Germinal center (tissue), 1 donor: Measurements from ENCODE around the gene ECE1.

ENCODE experiments used
- DNase-seq: peaks from one replicate; pipeline ENCODE4 v3.0.0; 2012; ENCODE audit warnings: mixed read lengths, low spot score

ECE1 gene

GRCh38 chr1:21267191-21268077 is 22.8 kb downstream of the ECE1 start:
- no peak for DNase-seq

- DNase-seq, result no peak
Measured at GRCh38 chr1:21266119-21266774, 24.0 kb downstream of the ECE1 start.

- no peak for DNase-seq
Measured at GRCh38 chr1:21265644-21266043, 24.6 kb downstream of the ECE1 start.

- DNase-seq, result no peak
Measured at GRCh38 chr1:21264898-21265297, 25.4 kb downstream of the ECE1 start.

- no peak for DNase-seq
Measured at GRCh38 chr1:21263653-21264225, 26.5 kb downstream of the ECE1 start.

GRCh38 chr1:21263052-21263429 is 27.2 kb downstream of the ECE1 start:
- no peak for DNase-seq

GRCh38 chr1:21262293-21263051 is 27.8 kb downstream of the ECE1 start:
- no peak for DNase-seq

- no peak for DNase-seq
Measured at GRCh38 chr1:21261551-21262292, 28.5 kb downstream of the ECE1 start.

- no peak for DNase-seq
Measured at GRCh38 chr1:21260405-21261125, 29.7 kb downstream of the ECE1 start.

GRCh38 chr1:21259316-21260076 is 30.8 kb downstream of the ECE1 start:
- DNase-seq, result no peak

- no peak for DNase-seq
Measured at GRCh38 chr1:21258331-21259134, 31.7 kb downstream of the ECE1 start.

GRCh38 chr1:21257431-21258135 is 32.7 kb downstream of the ECE1 start:
- DNase-seq, result no peak

GRCh38 chr1:21256776-21257175 is 33.5 kb downstream of the ECE1 start:
- no peak for DNase-seq

- DNase-seq, result no peak
Measured at GRCh38 chr1:21255943-21256320, 34.3 kb downstream of the ECE1 start.

GRCh38 chr1:21255284-21255942 is 34.9 kb downstream of the ECE1 start:
- DNase-seq, result peak; percentile 73

GRCh38 chr1:21254335-21254951 is 35.8 kb downstream of the ECE1 start:
- no peak for DNase-seq

- no peak for DNase-seq
Measured at GRCh38 chr1:21251773-21252471, 38.3 kb downstream of the ECE1 start.
